ENCODE results near the gene CCT2.

CCT2 gene

GRCh38 chr12:69627501-69627900, 42.2 kb downstream of the CCT2 start:
- no peak overlapping the region for H3K4me3 ChIP-seq (ENCODE audit: low read depth, low read length)

GRCh38 chr12:69630191-69630590, 44.9 kb downstream of the CCT2 start:
- H3K4me3 ChIP-seq (ENCODE audit: low read depth, low read length) = no peak overlapping the region
- no peak for DNase-seq (ENCODE audit: low read depth)

More at GRCh38 chr12:69627501-69627900, 42.2 kb downstream of the CCT2 start:
- no peak for DNase-seq (ENCODE audit: low read depth)

GRCh38 chr12:69633061-69633460, 47.8 kb downstream of the CCT2 start:
- no peak for DNase-seq (ENCODE audit: low read depth)
- H3K4me3 ChIP-seq (ENCODE audit: low read depth, low read length) = no peak overlapping the region

- H3K4me3 ChIP-seq (ENCODE audit: low read depth, low read length) = no peak overlapping the region
These were observed 54.2 kb downstream of the CCT2 start for GRCh38 chr12:69639400-69640016.

GRCh38 chr12:69641546-69641945, 56.3 kb downstream of the CCT2 start:
- DNase-seq (ENCODE audit: low read depth) = no peak
- H3K4me3 ChIP-seq (ENCODE audit: low read depth, low read length) = no peak overlapping the region

More at GRCh38 chr12:69639400-69640016, 54.2 kb downstream of the CCT2 start:
- peak; percentile 13 for DNase-seq (ENCODE audit: low read depth)

- no peak overlapping the region for H3K4me3 ChIP-seq (ENCODE audit: low read depth, low read length)
- no peak for DNase-seq (ENCODE audit: low read depth)
These were observed 57.3 kb downstream of the CCT2 start for GRCh38 chr12:69642531-69642930.

GRCh38 chr12:69644511-69644910, 59.3 kb downstream of the CCT2 start:
- H3K4me3 ChIP-seq (ENCODE audit: low read depth, low read length) = no peak overlapping the region
- no peak for DNase-seq (ENCODE audit: low read depth)

GRCh38 chr12:69645031-69645430, 59.8 kb downstream of the CCT2 start:
- DNase-seq (ENCODE audit: low read depth) = no peak
- H3K4me3 ChIP-seq (ENCODE audit: low read depth, low read length) = no peak overlapping the region

GRCh38 chr12:69647178-69647577, 61.9 kb downstream of the CCT2 start:
- DNase-seq (ENCODE audit: low read depth) = no peak
- no peak overlapping the region for H3K4me3 ChIP-seq (ENCODE audit: low read depth, low read length)

GRCh38 chr12:69648476-69648875, 63.2 kb downstream of the CCT2 start:
- peak; percentile 83 for DNase-seq (ENCODE audit: low read depth)
- no peak overlapping the region for H3K4me3 ChIP-seq (ENCODE audit: low read depth, low read length)

GRCh38 chr12:69649529-69649928, 64.3 kb downstream of the CCT2 start:
- no peak overlapping the region for H3K4me3 ChIP-seq (ENCODE audit: low read depth, low read length)
- no peak for DNase-seq (ENCODE audit: low read depth)

All from skeletal muscle cell (primary cell).